HG03442 (cell line): ENCODE measurements around the gene FNDC8.
A peak's percentile ranks its signal among the peaks of the same experiment; 100 is the strongest.
"Not testable (repeated sequence)": the region's sequence is repeated elsewhere in the genome, so short reads cannot be mapped to it uniquely, and the experiment has no call there.

Source experiments
- ATAC-seq: cut with Tn5 transposase; IDR thresholded peaks from one replicate; pipeline ENCODE4 v1.9.1; 2021; ENCODE audit warnings: mild to moderate bottlenecking, moderate library complexity; ENCODE audit not compliant: unreplicated experiment

FNDC8 gene

DNA sequence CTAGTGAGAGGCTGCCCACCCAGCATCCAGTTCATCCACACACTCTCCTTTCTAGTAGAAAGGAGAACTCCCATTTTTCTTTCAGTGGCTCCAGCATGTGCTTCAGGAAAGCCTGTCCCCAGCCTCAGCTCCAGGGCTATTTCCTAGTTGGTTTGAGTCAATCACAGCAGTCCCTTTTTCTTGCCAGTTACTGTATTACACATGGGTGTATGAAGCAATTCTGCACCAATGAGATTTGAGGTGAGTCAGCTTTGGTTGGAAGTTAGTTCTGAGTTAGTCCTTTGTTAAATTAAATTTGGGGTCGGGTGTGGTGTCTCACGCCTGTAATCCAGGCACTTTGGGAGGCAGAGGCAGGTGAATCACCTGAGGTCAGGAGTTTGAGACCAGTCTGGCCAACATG lies 26.5 kb upstream of the FNDC8 start:
- no peak for ATAC-seq

DNA sequence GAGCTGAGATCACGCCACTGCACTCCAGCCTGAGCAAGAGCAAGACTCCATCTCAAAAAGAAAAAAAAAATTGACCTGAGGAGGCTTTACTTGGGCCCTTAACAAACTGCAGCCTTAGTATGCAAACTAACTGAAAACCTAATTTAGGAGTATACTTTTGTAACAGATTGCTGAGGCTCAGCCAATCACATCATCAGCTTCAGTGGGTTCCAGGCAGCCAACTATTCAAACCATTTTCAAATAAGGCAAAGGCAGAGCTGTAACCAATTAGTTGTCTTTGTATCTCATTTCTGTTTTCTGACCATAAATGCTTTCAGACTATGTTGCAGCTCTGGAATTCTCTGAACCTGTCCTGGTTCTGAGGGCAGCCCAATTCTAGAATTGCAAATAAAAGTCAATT lies 25.7 kb upstream of the FNDC8 start:
- no peak for ATAC-seq

DNA sequence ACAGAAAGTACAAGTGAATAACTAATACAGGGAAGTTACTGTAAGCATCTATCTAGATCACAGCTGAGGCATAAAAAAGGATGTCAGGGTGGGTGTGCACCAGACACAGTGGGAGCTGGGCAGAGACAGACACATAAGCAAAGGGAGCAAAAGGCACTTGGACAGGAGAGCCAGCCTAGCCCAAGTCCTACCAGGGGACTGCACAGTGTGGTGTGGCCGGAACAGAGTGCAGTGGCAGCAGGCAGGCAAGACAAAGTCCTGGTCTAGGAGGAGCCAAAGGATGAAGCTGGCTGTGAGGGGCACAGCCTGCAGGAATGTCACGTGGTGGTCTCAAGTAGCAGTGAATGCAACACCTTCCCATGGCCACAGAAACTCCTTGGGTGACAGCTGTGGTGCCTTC lies 23.6 kb upstream of the FNDC8 start:
- ATAC-seq, result no peak

DNA sequence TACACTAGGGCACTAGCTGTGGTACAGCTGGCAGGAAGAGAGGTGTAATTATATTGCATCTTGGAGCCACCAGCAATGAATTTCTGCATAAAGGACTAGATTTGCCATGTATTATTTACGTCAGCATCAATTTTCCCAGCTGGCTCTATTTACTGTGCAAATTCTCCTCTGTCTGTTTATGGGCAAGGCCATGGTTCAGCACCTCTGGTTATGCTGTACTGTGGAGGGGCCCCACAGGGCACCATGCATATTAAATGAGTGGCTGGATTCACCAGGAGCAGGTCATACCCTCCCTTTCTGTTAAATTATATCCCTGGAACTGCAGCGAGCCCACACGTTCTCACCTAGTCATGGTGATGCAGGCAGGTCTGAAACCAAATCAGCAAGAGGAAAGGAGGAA lies 21.5 kb upstream of the FNDC8 start:
- no peak for ATAC-seq

DNA sequence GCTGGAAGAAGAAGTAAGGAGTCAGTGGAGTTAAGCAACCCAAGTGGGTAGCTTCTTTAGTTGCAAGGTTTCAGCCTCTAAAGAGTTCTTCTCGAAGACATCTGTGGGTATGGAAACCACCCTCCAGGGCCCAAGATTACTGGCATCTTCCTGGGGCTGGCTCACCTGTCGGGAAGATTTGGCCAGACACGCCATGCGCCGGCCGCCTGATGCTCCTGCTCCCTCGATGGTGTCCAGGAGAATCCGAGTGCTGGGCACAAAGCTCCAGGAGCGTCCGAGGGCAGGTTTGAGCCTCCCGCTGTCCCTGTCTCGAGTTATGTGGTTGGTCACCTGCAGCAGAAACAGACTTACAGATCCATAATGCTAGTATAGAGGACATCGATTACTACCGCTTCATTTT lies 20.4 kb upstream of the FNDC8 start:
- ATAC-seq, result no peak

DNA sequence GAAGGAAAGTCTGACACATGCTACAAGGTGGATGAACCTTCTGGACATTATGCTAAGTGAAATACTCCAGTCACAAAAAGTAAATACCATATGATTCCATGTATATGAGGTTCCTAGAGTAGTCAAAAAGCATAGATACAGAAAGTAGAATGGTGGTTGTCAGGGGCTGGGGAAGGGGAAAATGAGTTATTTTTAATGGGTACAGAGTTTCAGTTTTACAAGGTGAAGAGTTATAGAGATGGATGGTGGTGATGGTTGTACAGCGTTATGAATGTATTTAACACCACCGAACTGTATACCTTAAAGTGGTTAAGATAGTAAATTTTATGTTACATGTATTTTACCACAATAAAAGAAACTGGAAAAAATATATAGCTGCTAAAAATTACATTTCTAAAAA lies 19.7 kb upstream of the FNDC8 start:
- no peak for ATAC-seq

DNA sequence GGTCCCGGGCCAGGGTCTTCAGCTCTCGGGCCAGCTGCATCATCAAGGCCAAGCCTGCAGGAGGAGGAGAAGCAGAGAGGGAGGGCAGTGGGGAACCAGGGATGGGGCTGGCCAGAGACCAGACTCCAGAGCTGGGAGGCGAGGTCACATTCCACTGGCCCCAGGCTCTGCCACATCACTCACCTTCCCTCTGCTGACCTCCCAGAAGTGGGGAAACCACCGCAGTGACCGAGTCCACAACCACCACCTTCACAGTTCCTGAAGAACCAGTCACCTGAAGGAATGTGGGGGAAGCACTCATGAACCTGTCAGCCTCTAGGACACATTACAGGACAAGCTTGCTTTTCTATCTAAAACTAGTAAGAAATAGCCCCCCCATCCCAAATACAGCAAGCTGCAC lies 18.1 kb upstream of the FNDC8 start:
- no peak for ATAC-seq

DNA sequence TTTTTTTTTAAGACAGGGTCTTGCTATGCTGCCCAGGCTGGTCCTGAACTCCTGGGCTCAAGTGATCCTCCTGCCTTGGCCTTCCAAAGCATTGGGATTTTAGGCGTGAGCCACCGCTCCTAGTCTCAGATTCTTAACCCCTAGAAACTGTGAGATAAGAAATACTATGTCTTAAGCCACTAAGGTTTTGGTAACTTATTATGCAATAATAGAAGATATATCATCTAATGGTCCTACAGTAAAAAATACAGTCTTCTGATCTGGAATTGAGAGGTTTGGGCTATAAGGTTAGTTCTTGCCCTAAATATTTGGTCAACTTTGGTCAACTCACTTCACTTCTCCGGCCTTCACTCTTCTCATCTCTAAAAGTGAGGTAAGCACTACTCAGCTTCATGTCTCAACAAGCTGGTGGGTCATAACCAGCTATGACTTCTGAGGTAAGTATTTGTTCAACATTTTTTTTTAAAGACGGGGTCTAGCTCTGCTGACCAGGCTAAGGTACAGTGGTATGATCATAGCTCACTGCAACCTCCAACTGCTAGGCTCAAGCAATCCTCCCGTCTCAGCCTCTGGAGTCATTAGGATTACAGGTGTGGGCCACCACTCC lies 16.5 kb upstream of the FNDC8 start:
- no peak for ATAC-seq

DNA sequence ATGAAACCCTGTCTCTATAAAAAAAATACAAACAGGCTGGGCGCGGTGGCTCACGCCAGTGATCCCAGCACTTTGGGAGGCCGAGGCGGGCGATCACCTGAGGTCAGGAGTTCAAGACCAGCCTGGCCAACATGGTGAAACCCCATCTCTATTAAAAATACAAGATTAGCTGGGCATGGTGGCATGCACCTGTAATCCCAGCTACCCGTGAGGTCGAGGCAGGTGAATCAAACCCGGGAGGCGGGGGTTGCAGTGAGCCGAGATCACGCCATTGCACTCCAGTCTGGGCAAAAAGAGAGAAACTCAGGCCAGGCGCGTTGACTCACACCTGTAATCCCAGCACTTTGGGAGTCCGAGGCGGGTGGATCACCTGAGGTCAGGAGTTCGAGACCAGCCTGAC lies 10.6 kb upstream of the FNDC8 start:
- ATAC-seq, result not testable (repeated sequence)

DNA sequence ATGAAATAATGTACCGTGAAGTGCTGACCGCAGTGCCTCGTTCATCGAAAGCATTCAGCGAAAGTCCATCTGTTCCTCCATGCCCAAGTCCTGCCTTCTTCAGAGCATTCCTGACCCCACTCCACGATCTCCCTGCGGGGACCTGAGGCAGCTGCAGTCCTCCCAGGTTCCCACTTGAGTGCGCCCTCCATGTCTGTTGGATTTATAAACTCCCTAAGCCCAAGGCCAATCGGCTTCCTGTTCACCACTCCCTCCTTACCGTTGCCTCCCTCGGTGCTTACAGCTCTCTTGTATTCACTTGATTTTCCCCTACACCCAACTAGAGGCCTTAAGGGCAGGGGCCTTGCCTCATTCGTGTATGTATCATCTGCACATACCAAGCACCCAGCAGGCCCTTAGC lies 4.6 kb upstream of the FNDC8 start:
- no peak for ATAC-seq

DNA sequence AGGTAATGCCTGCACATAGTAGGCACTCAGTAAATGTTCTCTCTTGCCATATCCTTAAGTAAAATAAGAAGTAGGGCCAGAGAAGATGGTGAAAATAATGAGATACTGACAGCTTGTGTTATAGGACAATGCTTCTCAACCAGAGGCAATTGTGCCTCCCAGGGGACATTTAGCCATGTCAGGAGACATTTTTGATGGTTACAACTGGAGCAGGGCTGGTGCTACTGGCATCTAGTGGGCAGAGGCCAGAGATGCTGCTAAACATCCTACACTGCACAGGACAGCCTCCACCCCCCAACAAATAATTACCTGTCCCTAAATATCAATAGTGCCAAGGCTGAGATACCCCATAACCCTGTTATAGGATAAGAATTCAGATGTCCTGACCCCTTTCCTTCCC lies 3.4 kb upstream of the FNDC8 start:
- no peak for ATAC-seq

DNA sequence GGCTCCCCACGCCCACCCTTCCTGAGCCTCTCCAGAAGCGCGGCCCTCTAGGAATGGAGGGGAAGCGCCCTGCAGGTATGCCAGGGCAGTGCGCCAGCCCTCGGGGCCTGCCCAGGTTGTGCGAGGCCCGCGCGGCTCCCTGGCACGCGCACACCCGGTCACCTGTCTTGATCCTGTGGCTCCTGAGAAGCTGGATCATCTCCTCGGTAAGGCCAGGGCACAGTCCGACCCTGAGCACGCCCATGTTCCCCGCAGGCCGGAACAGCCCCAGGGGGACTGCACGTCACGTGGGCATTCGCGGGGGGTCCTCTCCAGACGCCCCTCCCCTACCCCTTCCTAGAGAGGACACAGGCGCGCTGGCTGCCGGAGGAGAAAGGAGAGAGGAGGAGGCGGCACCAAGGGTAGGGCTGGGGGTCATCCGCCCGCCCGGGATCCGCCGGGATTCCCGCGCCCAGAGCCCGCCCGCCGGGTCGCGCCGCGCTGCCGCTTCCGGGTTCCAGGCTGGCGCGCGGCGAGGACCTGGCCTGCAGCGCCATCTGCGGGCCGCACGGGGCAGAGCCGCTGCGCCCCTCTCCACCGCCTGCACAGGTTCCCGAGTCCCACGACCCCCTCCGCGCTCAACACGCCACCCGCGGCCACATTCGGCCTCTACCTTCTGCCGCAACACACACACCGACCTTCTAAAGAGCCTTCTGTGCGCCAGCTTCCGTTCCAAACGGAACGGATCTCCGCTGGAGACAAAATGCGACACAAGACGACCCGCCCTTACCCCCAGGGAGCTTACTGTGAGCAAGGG lies 1.8 kb upstream of the FNDC8 start, which contains the start of gene RAD51D:
RAD51D (minus strand) TSS at position 491 of the 796 bp plus-strand sequence; CDS start at position 244, 247 bp downstream.
- peak; percentile 76 for ATAC-seq

DNA sequence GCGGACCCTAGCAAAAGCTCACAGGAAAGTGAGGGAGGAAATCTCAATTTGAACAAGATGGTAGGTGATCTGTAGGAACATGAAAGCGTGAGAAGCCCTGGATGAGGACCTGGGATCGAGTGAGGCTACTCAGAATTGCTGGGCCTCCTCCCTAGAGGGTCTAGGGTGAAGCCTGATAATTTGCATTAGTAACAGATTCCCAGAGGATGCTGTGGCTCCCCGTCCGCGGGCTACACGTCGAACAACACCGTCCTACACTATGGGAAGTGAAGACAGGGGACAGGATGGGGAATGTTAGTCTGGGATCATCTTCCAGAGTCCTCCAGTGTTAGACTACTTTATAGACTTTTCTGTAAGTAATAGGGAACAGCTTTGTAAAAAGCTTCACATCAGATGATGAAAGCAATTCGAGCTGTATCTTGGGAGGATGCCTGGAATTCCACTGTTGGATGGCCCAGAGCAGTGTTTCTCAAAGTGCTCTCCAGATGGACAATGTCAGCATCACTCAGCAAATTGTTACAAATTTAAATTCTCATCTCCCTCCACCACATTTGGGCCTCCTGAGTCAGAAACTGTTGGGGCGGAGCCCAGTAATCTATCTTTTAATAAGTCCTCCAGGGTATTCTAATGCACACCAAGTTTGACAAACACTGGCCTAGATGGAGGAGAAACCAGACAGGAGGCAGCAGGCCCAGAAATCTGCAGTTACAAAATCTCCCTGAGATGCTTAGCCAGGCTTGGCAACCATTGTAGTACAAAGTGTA lies 6.5 kb downstream of the FNDC8 start:
- no peak for ATAC-seq

DNA sequence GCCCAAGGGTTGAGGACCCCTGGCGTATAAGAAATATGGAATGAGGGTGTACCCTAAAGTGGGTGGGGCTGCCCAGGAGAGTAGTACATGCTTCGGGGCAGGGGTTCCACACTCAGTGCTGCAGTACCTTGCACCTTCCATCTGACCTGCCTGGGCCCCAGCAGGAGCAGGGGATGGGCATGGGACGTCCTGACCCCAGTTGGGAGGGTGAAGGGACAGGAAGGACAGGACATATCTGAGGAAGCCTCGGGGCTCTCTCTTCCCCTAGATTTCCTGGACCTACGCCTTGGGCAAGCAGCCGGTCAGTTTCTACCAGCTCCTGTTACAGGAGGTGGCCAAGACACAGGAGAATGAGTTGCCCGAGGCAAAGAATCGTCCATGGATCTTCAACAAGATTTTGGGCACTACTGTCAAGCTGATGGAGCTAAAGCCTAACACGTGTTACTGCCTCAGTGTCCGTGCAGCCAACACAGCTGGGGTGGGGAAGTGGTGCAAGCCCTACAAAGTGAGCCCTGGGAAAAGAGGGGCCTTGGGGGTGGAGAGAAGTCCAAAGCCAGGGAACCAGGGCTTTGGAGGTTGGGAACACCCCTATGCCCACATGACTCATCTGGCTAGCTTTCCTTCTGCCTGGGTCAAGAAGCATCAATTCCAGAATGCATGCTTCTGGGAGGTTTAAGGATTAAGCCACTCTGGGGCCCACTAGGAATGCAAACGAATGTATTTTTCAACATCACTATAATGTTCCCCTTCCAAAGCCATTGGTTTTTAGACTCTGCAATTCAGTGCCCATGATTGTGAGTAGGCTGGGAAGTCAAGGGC lies 7.9 kb downstream of the FNDC8 start:
- ATAC-seq, result no peak

DNA sequence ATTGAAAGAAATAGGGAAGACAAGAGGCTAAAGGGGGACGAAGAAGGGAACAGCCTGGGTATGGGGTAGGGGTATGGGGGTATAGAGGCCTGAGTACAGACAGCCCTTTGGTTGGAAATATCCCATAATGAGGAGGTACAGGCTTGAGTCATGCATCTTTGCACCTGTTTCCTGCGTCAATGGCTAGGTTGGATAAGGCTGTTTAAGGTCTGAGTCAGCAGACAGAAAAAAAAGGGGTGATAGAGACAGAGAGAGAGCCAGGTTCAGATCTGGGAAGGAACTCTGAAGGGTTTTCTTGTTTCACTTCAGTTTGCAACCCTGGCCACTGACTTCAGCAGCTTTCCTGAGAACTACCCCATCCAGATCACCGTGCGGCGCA lies 8.5 kb downstream of the FNDC8 start:
- ATAC-seq, result no peak

DNA sequence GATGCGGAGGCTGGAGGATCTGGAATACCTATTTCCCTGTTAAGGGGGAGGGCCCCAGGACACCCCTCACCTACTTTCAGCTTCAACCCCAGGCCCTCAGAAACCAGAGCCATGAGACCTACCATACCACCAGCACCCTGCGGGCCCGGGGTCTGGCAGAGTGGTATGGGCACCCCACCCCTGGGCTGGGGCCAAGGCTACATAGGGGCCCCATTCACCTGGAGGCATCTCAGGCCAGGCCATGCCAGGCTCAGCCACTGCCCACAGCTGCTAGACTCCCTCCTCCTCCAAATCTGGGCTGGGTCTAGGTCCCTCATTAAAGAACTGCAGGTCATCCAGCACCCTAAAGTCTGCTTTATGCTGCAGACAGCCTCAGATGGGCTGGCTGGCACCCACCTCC lies 9.0 kb downstream of the FNDC8 start:
- no peak for ATAC-seq

DNA sequence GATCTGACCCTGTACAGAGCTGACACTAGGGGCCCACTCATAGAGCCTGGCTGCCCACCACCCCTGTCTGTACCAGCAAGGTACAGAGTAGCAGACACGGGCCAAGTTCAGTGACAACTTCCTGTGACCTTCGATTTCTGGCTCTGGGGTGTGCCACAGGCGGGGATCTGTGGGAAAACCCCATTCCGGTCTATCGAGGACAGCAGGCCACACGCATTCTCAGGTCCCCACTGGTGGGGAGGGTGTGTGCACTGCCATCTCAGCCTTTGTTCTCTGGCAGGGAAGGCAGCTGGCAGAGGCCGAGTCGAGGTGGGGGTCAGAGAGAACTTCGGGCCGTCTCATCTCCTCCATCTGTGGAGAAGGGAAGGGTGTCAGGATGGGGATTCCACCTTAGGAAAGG lies 10.7 kb downstream of the FNDC8 start:
- ATAC-seq, result no peak

DNA sequence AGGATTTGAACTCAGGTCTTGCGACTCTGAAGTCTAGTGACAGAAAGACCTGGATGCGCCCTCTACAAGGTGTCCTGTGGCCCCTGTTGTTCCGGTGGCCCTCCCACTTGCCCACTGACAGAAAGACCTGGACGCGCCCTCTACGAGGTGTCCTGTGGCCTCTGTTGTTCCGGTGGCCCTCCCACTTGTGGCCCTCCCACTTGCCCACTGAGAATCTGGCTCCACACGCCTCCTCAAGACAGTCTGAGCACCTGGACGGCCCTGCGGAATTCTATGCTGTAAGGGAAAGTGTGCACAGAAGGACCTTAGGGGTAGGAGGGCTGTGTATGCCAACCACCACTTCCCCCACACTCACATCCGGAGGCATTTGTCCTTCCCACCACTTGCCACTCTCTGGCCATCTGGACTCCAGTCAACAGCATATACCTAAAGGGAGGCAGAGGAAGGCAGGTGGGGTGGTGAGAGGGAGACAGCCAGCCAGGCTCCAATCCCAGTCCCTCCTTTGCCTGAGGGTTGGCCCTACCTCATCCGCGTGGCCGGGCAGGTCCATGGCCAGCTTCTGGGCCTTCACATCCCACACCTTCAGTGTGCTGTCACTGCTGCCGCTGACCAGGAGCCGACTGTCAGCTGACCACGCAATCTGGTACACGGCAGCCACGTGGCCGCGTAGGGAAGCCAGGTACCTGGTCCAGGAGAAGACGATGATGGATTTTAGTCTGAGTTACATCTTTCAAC lies 11.6 kb downstream of the FNDC8 start:
- ATAC-seq, result no peak

DNA sequence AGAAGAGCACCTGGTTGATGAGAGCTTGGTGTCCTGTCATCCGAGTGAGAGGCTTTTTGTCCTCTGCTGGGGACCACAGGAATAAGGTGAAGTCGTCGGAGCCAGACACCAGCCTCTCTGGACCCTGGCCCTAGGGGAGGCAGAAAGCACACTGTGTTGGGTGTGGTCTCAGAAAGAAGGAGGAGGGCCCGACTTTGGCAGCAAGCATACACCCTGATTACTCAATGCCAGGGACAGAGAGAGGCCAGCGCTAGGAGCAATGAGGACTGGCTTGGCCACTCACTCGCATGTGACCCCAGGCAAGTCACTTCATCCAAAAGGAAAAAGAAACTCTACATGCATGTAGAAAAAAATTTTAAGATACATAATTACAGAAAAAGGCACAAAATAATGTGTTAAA lies 13.9 kb downstream of the FNDC8 start:
- no peak for ATAC-seq

DNA sequence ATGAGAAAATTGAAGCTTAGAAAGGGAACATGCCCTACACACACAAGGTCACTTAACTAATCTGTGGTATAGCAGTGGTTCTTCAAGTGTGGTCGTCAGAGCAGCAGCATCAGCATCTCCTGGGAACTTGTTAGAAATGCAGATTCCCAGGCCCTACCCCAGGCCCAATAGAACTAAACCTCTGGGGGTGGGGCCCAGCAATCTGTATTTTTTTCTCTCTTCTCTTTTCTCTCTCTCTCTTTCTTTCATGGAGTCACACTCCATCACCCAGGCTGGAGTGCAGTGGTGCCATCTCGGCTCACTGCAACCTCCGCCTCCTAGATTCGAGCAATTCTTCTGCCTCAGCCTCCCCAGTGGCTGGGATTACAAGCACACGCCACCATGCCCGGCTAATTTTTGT lies 16.8 kb downstream of the FNDC8 start:
- no peak for ATAC-seq
